Heart right ventricle (tissue), 16 donors: ENCODE results near the gene CAPN5. TPM values are rescaled to one million over a fixed set of nuclear protein-coding genes. Genes with fewer than 3 reads are reported as not detected.

Experiments used
- ATAC-seq, 8 donors: fragments of 200-7000 bp; cut with Tn5 transposase; one replicate each; pipeline ENCODE4 v1.9.1; 2020; ENCODE audit warnings: mild to moderate bottlenecking in 8 of 8, moderate library complexity in 8 of 8, moderate number of reproducible peaks in 1 of 8
- DNase-seq, 2 donors: peaks; one replicate each; pipeline ENCODE4 v3.0.0-alpha.2; 2020
- H3K27ac ChIP-seq, 10 donors: fragments of 200-600 bp; sonication (generic) in 2 of 10; one replicate each; pipeline versions ENCODE4 v1.5.0 to v1.8.0; 2020 to 2022; ENCODE audit warnings: mild to moderate bottlenecking in 3 of 10
- H3K27me3 ChIP-seq, 7 donors: fragments of 200-600 bp; one replicate each; pipeline ENCODE4 v1.8.0; 2021 to 2022; ENCODE audit warnings: mild to moderate bottlenecking in 2 of 7
- H3K36me3 ChIP-seq, 9 donors: fragments of 200-600 bp; sonication (generic) in 1 of 9; one replicate each; pipeline versions ENCODE4 v1.5.0 to v1.8.0; 2020 to 2022; ENCODE audit warnings: mild to moderate bottlenecking in 2 of 9
- H3K4me1 ChIP-seq, 9 donors: fragments of 200-600 bp; sonication (generic) in 1 of 9; one replicate each; pipeline versions ENCODE4 v1.5.0 to v1.8.0; 2020 to 2022; ENCODE audit warnings: mild to moderate bottlenecking in 4 of 9
- H3K4me3 ChIP-seq, 10 donors: fragments of 200-600 bp; sonication (generic) in 2 of 10; one replicate each; pipeline versions ENCODE4 v1.5.0 to v1.8.0; 2020 to 2022; ENCODE audit warnings: mild to moderate bottlenecking in 7 of 10, moderate library complexity in 2 of 10
- H3K9me3 ChIP-seq, 11 donors: fragments of 200-600 bp in 10 of 11; sonication (generic) in 2 of 11; one replicate each; pipeline versions ENCODE4 v1.5.0 to v1.8.0; 2013 to 2022; ENCODE audit warnings: mild to moderate bottlenecking in 2 of 11, control low read depth in 1 of 11, moderate library complexity in 1 of 11
- WGBS, 2 donors: extraction: QIAGEN DNeasy Blood & Tissue Kit; methylation state at CpG; one replicate each; pipeline ENCODE4 v1.1.7; 2013; ENCODE audit warnings: inconsistent platforms in 1 of 2; 5-methylcytosine and 5-hydroxymethylcytosine counted together
- intact Hi-C, 10 donors: fragments of 100-400 bp; cut with DNase I; formaldehyde crosslinking; loops; one replicate each; pipeline versions ENCODE4 v1.11.1 to v1.14.2; 2022
- polyA plus RNA-seq, 2 donors: library from polyadenylated mRNA; stranded (reverse); fragments of 200-250 nt; gene quantifications; one replicate each; pipeline ENCODE4 v1.2.3, GENCODE V29; 2013
- total RNA-seq, 10 donors: library from RNA; stranded (reverse); fragmentation: NEBNext Ultra II Directional in 3 of 10; extraction: Animal tissue kit (Norgen Biotek cat#: 25700) in 3 of 10; gene quantifications; one replicate each; pipeline versions ENCODE4 v1.2.1 to v1.2.4, GENCODE V29; 2021 to 2023
- TF ChIP-seq, protein P1 (sequence below), 9 donors: fragments of 200-600 bp; sonication (generic) in 2 of 9; IDR thresholded peaks; one replicate each; pipeline versions ENCODE4 v1.5.0 to v1.8.0; 2021 to 2022; ENCODE audit warnings: antibody characterized with exemption in 9 of 9, mild to moderate bottlenecking in 5 of 9, moderate library complexity in 1 of 9
- donor health status: Arrhythmogenic right ventricular cardiomyopathy.
- donor health status: ischemic (EF 13 %, LVEDD 7.1; RV severe dilation, severe dysfunction).
- donor health status: healthy with polysubstance abuse.
- donor health status: DM: no; HTN: yes; CAD: no.
- donor health status: DM: no; HTN: no; CAD: no.
- donor health status: ischemic (EF 25% LVEDD 6.9; RV normal size, moderate dysfunction).
- donor health status: ischemic (EF 25% LVEDD 5.7; RV mildly dilated, moderate dysfunction).
- donor health status: healthy.
- donor health status: DM: yes; HTN: yes; CAD: no.
- donor health status: Ischemic cardiomyopathy.
- donor health status: ischemic (EF 35%, LVEDD 5.7; RV mildly dilated, moderate dysfunction).
- donor health status: nonischemic (EF 11% LVEDD 7.7; RV severe dilation, severe dysfunction).
- donor health status: DM: yes; HTN: yes; CAD: no.
- donor health status: PGD.
- donor health status: ischemic (EF 29% LVEDD 5.4; RV normal size, mild dysfunction).
- donor health status: nonischemic (EF 23%, LVEDD 6.1; RV moderate dilation, normal function).

Gene CAPN5
- total and polyA plus RNA-seq, 12 donors = 1.8 to 3.6 (median 2.6) TPM

- DNase-seq (no peak), ATAC-seq (no peak)
- TF ChIP-seq, protein P1, sequence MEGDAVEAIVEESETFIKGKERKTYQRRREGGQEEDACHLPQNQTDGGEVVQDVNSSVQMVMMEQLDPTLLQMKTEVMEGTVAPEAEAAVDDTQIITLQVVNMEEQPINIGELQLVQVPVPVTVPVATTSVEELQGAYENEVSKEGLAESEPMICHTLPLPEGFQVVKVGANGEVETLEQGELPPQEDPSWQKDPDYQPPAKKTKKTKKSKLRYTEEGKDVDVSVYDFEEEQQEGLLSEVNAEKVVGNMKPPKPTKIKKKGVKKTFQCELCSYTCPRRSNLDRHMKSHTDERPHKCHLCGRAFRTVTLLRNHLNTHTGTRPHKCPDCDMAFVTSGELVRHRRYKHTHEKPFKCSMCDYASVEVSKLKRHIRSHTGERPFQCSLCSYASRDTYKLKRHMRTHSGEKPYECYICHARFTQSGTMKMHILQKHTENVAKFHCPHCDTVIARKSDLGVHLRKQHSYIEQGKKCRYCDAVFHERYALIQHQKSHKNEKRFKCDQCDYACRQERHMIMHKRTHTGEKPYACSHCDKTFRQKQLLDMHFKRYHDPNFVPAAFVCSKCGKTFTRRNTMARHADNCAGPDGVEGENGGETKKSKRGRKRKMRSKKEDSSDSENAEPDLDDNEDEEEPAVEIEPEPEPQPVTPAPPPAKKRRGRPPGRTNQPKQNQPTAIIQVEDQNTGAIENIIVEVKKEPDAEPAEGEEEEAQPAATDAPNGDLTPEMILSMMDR (IDR thresholded peaks at IDR 0.05) = no peak
- Histone ChIP-seq H3K36me3 (no peaks in the 10 kb centered on the region), H3K9me3 (peaks cover 0 to 7% (median 0%) of the 10 kb centered on the region in 11 donors), H3K4me1 (peaks cover 7 to 36% (median 23%) of the 10 kb centered on the region in 9 donors), H3K27me3 (no peaks in the 10 kb centered on the region), H3K27ac (peak overlapping the region in 8 of 10 donors; percentile 30 to 89 (median 75)), H3K4me3 (no peak overlapping the region)
- 91 to 92% methylated on average over 13 to 15 of the region's 15 CpGs for WGBS, 2 donors
- intact Hi-C loops = no loop called here
These were observed 8.0 kb downstream of the CAPN5 start for GRCh38 chr11:77074626-77075221.

DNA sequence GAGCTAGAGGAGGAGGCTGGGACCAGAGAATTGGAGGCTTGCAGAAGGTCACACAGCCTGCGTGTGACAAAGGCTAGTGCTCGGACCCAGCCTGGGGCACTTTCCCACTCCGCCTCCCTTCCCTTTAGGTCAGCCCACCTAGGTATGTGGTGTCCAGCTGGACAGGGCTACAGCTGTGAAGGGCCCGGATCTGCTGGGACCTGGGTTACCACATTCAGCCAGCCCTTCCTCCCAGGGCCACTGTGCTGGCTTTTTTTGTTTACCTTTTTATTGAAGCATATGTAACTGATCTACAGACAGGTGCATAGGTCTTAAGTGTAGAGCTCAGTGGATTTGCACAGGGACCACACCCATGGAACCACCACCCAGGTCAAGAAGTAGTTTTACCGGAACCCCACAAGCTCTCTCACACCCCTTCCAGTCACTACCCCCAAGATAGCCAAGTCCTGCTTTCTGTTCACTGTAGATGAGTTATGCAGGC, 8.7 kb downstream of the CAPN5 start:
- intact Hi-C loops = no loop called here
- H3K9me3 ChIP-seq = peaks cover 0 to 7% (median 0%) of the 10 kb centered on the region in 11 donors
- DNase-seq (no peak), ATAC-seq (no peak)
- no peak overlapping the region for H3K4me3 ChIP-seq
- H3K36me3 ChIP-seq = no peaks in the 10 kb centered on the region
- no peak overlapping the region for H3K27ac ChIP-seq
- TF ChIP-seq, protein P1 (IDR thresholded peaks at IDR 0.05) = no peak
- peaks cover 7 to 36% (median 23%) of the 10 kb centered on the region in 9 donors for H3K4me1 ChIP-seq
- 90 to 95% methylated on average over 5 of the region's 5 CpGs for WGBS, 2 donors
- no peaks in the 10 kb centered on the region for H3K27me3 ChIP-seq

DNA sequence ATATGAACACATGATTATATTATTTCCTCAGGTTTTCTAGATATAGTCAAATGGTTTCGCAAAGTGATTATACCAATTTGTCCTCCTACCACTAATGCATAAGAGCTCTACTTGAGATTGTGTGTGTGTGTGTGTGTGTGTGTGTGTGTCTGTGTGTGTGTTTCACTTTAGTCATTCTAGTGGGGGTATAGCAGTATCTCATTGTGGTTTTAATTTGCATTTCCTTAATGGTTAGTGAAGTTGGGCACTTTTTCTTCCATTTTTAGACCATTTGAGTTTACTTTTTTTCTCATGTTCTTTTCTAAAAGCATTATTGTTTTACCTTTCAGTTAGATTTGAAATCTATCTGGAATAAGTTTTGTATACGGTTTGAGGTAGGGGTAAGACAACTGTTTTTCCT, 12.9 kb downstream of the CAPN5 start:
- Histone ChIP-seq H3K27me3 (no peaks in the 10 kb centered on the region), H3K4me1 (peaks cover 9 to 21% (median 18%) of the 10 kb centered on the region in 9 donors), H3K27ac (no peak overlapping the region), H3K4me3 (no peak overlapping the region), H3K36me3 (peaks cover 0 to 1% (median 0%) of the 10 kb centered on the region in 9 donors), H3K9me3 (peaks cover 0 to 7% (median 0%) of the 10 kb centered on the region in 11 donors)
- no peak for ATAC-seq
- TF ChIP-seq, protein P1 (IDR thresholded peaks at IDR 0.05) = no peak
- WGBS, 2 donors = 93% methylated on average over 2 of the region's 2 CpGs
- intact Hi-C loops = loop anchor here in 2 of 10 donors (10.0 kb wide), 3 partner anchors 275 to 355 kb away; no protein-coding TSS in a partner anchor
- DNase-seq = no peak

GRCh38 chr11:77080643-77081210, 14.0 kb downstream of the CAPN5 start:
- Histone ChIP-seq H3K27me3 (no peaks in the 10 kb centered on the region), H3K9me3 (peaks cover 0 to 7% (median 0%) of the 10 kb centered on the region in 11 donors), H3K4me3 (no peak overlapping the region), H3K36me3 (peaks cover 0 to 6% (median 0%) of the 10 kb centered on the region in 9 donors), H3K4me1 (peaks cover 9 to 20% (median 18%) of the 10 kb centered on the region in 9 donors), H3K27ac (no peak overlapping the region)
- TF ChIP-seq, protein P1 (IDR thresholded peaks at IDR 0.05) = no peak
- ATAC-seq (peak in 1 of 8 donors; percentile 34), DNase-seq (no peak)
- 96 to 97% methylated on average over 2 of the region's 2 CpGs for WGBS, 2 donors
- intact Hi-C loops = loop anchor here in 2 of 10 donors (10.0 kb wide), 3 partner anchors 276 to 356 kb away; no protein-coding TSS in a partner anchor
